Activated T-cell treated with anti-CD3 and anti-CD28 coated beads for 48 hours (primary cell): ENCODE results near the gene OCA2.

Experiments used
- DNase-seq: peaks from one replicate; pipeline ENCODE4 v3.0.0-alpha.2; 2020; ENCODE audit warnings: low read depth

OCA2 gene

DNA sequence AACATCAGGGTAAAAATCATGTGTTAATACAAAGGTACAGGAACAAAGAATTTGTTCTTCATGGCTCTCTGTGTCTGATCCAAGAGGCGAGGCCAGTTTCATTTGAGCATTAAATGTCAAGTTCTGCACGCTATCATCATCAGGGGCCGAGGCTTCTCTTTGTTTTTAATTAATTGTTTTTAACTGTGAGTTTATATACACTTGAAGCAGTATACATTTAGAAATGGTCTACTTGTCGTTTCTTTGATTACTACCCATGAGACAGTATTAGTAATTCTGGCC lies 21.2 kb upstream of the OCA2 start:
- DNase-seq, result no peak

DNA sequence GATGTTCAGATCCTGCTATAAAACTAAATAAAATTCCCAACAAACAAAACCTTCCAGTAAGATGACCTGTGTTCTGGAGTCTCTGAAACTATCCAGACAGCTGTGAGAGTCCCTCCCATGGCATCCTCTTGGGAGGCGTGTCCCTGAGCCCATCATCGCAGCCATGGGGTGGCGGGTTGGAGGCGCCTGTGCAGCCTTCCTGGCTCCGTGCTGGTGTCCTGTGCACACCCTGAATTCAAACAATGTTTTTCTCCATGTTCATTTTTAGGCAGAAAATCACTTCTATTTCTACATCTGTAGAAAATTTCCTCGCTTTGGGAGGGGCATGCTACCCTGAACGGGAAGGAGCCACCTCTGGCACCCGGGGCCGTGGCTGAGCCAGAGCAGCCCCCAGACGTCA lies 19.4 kb upstream of the OCA2 start:
- DNase-seq, result no peak

DNA sequence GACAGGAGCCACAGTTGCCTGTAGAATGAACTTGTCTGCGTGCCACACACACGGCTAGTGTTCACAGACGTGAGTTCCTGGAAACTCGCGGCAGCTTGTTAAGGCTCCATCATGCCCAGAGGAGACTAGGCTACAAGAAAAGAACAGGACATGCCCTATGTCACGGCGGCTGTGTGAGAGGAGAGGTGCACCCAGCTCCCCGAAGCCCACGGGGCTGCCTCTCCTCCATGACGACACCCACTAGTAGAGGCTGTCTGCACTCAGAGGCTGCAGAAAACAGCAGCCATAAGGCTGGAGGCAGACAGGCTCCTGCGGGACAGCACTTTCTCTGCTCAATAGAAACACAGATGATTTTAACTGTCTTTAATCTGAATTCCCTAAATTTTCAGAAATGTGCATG lies 19.0 kb upstream of the OCA2 start:
- DNase-seq, result no peak

DNA sequence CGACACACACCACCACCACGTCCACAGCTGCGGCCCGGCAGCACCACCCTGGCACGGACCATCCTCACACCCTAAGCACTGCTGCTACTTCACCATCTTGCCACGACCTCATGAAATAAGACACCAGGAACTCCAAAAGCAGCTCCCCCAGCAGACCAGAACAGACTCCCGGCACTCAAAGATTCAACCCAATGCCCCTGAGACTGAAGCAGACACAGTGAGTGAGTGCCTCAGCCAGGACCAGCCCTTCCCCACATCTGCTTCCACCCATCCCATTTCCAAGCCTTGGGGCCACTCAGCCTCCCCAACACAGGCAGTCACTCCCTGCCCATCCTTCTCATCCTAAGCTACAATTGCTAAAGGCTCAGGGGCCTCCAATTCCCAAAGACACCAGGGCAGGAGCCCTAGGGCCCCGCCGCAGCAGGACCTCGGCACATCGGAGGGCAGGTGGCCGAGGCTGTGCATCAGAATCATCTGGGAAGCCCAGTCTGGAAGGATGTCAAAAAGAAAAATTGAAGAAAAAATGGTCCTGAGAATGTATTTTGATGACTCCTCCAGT lies 18.4 kb upstream of the OCA2 start:
- no peak for DNase-seq

DNA sequence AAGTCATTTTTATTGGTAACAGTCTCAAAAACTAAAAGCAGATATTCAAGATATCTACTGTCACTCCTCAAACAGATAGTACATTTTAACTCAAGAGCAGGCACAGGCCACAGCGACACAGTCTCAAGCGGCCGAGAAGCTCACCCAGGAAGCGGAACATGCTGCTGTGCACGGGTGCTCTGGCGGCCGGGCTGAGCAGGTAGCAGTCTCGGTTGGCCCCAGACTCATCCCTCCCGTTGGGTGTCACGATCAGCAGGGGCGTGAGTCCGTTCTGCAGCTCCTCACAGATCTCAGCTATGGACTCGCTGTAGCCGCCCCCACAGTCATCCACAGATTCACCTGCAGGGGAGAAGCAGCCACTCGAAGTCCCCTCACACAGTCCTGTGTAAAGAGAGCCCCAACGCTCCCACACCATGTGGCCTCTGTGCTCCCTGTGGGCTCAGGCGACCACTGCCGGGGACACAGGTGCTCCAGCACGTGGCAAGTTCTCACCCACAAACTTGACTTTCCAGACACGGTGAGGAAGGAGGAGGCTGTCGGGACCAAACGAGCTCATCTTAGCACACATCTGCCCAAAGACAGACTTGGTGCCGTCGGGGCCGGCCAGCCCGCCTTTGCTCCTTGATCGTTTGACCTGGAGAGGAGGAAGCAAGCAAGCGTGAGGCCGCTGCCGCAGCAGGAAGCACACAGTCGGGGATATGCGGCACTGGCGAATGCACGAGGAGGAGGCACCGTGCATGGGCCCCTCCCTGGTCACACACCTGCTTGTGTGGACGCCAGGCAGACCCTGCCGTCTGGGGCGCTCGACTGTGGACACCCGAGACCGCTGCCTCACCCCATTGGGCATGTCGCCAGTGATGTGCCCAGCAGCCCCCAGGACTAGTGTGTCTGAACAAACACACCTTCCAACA lies 17.7 kb upstream of the OCA2 start:
- DNase-seq, result no peak

DNA sequence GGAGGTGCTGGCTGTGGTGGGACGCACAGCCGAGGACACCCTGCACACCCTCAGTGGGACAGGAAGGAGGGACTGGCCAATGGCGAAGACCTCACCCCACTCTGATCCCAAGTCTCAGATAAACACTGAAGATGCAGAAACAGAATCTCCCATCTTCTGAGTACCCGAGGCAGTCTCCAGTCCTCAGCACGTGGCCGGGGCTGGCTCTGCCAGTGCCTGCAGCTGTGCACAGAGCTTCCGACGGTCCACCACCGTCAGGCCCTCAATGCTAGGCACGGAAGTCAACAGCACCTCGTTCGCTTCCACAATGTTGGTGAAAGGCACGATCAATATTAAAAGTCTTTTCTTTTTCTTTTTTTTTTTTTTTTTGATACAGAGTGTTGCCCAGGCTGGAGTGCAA lies 16.8 kb upstream of the OCA2 start:
- DNase-seq, result no peak

DNA sequence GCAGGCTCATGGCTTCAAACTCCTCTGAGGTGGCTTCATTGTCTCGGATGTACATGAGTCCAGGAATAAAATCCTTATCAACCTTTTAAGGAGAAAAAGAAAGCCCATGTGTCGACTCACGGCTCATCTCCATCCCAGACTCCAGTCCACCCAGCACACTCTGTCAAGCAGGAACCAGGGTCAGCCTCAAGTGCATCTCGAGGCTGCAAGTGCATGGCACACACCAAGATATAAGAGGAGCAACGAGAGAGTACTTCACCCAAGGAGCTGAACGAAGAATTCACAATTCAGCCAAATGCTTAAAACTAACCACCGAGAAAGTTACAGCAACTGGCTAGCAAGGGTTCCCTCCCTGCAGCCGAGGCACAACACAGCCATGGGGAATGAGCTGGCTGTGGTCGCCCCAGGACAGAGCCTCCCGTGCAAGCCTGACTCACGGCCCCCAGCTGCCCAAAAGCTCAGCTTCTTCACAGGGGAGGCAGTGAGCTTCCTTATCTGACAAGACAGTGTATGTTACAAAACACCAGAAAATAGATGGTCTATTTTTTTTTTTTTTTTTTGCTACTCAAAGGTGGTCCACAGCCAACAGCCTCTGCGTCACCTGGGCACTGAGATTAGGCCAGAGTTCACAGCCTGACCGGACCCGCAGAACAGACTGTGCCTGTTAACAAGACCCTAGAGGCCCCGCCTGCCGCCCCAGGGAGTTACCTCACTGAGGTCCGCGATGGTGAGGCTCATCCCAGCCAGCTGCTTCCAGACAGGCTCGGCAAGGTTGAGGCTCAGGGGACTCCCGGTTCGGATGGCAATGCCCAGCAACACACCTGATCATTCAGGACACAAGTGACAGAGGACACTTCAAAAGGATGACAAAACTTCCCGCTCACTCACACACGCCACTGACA lies 15.9 kb upstream of the OCA2 start:
- no peak for DNase-seq

DNA sequence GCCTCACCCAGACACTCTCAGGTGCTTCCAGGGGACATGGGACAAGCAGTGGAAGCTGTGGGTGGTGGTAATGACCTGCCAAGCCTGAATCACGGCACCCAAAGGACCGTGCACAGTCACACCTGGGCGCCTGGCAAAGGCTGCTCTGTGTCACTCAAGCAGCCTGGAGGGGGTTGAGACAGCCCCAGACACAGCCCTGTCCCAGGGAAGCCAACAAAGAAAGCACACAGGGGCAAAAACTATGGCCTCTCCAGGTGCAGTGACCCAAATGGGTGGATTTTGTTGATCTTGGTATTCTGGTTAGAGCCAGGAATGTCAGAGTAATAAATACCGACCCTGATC lies 15.0 kb upstream of the OCA2 start:
- no peak for DNase-seq

DNA sequence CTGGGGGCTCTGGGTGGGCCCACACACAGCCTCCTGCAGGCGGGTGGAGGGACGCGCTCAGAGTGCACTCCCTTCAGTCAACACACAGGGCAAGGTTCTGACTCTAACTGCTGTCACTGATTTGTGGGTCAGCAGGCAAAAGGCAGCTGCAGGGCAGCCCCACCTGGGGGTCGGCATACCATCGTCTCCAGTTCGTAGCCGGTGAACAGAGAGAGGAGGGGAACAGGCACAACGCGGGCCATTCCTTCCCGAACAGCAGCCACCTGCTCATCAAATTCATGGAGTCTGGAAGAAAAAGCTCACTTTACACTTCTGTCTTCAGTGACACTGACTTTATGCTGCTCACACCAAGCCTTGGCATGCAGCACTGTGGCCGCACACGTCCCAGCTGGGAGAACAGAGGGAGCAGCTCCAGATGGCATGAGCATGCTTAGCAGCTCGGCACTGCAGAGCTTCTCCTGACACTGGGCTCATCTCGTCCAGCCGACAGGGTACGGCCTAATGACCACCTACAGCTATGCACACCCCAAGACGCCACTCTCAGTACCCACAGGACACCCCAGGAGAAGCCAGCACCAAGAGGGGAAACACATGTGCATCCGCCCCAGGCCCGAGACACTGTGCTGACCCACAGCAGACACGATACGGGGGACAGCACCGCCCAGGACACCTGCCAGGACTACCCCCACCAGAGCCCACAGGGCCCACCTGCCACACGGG lies 14.4 kb upstream of the OCA2 start:
- no peak for DNase-seq

DNA sequence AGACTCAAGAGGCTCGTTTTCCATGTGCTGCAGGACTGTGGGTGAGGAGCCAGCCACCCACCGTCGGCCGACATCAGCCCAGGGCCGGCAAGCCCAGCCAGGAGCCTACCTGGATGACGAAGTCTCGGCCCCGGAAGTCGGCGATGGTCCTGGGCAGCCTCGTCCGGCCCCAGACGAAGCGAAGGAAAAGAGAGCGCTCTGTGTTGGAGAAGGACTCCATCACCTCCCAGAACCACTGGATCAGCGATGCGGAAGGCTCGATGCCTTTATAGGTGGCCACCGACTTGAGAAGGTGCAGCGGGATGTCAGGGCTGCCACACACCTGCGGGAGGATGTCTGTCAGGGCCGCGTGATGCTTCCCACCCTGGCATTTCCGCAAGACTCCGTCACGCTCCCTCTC lies 13.8 kb upstream of the OCA2 start:
- no peak for DNase-seq

DNA sequence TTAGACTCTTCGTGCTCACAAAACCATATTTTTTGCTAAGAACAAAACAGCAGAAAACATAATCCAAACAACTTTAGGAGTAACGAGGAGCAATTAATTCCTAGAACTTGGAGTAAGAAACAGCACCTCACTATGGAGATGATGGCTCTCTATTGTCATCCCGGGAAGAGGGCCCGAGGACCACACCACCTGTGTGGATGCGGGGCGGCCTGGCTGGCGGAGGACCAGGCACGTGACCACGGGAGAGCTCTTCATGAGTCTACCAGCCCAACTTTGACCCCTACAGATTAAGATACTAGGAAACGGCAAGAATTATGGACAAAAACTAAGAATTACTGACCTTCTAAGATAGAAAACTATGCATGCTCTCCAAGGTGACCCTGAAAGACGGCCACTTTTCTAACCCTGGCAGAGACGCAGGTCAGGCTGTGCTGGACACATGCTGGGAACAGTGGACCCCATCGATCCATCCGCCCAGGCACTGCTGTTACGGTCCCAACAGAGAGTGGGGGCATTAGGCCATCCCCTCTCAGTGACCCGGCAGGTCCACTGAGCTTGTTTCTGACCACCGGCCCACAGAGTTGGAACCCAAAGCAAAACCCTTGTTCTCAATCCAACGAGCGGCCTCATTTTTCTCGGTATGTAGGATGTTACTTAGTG lies 13.1 kb upstream of the OCA2 start:
- no peak for DNase-seq

DNA sequence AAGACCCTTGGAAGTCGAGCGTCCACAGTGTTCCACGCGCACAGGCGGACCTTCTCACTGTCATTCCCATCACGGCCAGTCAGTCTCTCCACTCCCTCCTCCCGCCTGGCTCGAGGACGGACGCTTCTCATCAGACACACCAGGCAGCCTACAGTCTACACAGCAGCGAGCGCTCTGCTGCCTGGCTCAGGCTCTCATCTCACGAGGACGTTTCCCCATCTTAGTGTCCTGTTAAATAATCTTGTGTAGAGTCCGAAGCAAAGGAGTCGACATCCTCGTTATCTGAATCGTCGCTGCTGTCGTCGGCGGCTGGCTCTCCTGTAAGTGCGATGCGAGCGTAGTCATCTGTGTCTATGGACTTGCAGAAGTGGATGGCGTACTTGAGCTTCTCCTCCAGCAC lies 12.4 kb upstream of the OCA2 start:
- no peak for DNase-seq

DNA sequence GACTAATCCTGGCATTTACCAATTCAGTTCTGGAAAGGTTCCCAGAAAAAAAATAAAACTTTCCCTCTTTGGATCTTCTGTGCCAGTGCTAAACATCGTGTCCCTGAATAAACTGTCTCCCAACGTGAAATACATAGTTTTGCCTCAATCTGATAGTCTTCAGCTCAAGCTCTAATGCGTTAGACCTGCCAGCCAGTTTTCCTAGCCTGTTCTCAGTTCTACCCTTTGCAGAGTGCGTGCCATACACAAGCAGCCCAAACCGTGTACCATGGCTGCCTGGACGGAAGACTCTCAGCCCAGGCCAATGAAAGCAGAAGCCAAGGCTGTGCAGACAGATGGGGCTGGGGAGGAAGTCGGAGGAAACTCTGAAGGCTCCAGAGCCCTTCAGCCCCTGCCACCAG lies 11.4 kb upstream of the OCA2 start:
- no peak for DNase-seq

DNA sequence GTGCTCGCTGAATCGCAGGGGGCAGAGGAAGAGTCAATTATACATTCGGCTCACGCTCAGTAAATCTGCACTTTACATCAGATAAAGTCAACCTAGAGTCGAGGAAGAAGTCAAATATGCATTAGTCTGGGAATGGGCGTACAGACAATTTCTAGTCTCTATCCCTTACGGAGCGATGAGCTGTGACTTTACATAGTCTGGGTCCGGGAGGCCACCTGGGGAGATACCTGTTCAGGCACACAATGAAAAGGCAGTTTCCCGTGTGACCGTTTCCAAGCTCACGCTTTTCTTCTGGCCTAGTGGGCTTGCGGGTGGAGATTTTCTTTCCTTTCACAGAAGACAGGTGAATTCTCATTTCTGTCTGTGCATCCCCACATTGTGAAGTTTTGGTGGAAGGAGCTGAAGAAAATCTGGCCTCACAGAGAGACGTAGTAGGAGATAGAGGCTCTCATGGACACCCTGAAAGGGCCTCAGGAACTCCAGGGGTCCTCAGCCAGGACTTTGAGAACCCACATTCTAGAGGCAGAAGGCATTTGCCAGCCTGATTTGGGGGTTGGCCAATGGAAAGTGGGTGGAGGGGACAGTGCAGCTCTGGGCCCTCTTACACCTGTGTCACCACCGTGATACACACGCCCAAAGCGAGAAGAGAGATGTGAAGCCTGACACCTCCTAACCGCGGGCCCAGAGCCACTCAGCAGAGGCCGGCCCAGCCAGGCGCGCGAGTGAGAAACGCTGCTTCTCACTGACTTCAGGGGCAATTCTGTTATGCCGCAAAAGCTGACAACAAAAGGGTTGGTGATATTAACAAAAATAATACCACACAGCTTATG lies 10.7 kb upstream of the OCA2 start:
- no peak for DNase-seq

DNA sequence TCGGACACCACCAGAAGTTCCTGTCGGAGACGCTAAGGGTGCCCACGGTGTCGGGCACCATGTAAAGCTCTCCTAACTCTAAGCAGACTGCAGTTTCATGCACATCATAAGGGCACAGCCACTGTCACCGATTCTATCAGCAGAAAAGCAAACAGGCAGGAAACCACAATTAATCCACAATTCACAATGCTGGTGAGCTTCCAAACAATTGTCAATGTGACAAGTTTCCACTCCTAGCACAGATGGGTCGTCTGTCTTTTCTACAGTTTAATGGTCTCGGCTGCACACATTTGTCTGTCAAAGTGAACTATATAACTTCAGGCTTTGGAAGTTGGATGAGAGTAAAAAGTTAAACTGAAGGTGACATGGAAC lies 8.8 kb upstream of the OCA2 start:
- no peak for DNase-seq

DNA sequence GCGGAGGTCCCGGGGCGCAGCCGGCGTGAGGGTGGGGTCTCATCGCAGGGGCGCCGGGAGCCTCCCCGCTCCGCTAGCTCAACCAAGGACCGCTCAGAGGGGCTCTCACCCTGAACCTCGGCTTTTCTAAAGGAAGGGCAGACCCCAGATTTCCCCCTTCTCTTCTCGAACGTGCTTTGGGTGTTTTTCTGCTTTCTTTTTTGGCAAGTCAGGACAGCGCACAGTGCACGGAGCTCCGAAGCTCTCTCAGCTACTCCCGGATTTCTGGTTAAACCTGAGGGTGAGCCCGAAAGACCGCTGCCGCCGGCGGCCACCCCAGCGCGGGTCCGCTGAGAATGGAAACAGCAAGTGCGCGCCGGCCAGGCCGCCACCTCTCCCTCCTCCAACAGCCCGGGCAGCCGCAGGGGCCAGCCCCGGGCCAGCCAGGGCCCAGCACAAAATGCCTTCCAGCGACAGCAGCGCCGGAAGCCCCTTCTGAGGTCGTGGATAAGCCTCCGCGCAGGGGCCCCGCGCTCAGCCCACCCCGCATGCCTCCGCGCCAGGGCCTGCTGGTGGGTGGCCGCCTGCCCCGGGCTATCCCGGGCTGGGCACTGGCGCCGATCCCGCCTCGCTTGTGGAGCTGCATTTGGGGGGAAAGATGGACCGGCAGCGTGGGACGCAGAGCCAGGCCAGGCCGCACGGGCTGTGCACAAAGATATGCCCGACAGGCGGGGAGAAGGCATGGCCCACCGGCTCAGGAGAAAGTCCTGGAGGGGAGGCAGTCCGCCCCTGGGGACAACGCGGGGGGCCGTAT lies 8.2 kb upstream of the OCA2 start:
- DNase-seq, result no peak

DNA sequence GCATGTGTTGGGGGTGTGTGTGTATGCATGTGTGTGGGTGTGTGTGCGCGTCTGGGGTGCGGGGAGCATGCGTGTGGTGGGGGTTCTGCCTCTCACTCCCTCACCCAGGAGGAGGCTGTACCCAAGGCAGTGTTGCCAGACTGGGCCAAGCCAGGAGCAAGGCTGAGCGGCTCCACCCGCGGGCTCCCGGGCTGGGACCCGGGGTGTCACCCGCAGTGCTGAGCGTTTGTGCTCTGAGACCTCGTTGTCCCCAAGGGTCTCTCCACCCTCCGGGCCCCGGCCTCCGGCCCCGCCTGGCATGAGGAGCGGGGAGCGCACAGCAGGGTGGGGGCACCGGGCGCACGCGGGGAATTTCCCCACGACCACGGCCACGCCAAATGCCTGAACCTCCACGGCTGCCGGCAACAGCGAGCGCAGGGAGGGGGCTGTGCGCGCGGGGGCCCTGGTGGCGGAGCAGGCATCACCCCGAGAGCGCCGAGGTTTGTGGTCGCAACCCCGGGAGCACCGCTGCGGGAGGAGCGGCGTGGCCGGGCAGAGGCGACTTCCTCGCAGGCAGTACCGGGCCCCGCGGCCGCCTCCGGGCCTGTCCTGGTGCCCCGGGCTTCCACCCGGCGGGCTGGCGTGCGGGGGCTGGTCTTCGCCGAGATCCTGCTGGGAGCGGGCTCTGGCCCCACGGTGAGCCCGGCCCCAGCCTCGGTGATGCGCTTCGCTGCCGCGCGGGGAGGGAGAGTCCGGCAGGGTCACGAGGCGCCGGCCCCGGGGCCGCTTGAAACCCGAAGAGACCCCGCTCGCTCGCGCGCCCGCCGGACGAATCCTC lies 7.4 kb upstream of the OCA2 start:
- no peak for DNase-seq

DNA sequence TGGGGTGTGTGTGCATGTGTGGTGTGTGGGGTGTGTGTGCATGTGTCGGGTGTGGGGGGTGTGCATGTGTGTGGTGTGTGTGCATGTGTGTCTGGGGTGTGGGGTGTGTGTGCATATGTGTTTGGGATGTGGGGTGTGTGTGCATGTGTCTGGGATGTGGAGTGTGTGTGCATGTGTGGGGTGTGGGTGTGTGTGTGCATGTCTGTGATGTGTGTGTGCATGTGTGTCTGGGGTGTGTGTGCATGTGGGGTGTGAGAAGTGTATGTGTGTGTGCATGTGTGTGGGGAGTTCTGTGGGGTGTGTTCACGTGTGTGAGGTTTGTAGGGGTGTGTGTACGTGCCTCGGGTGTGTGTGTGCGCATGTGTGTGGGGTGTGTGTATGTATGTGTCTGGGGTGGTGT lies 6.7 kb upstream of the OCA2 start:
- no peak for DNase-seq

DNA sequence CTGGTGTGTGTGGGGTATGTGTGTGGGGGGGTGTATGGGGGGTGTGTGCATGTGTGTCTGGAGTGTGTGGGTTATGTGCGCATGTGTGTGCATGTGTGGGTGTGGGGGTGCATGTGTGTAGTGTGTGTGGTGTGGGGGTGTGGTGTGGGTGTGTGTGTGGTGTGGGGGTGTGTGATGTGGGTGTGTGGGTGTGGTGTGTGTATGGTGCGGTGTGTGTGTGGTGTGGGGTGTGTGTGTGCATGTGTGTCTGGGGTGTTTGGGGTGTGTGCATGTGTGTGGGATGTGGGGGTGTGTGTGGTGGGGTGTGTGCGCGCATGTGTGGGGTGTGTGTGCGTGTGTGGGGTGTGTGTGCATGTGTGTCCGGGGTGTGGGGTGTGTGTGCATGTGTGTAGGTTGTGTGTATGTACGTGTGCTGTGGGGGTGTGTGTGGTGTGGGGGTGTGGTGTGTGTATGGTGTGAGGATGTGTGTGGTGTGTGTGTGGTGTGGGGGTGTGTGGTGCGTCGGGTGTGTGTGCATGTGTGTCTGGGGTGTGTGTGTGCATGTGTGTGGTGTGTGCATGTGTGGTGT lies 6.2 kb upstream of the OCA2 start:
- no peak for DNase-seq
